HepG2 (cell line): ENCODE measurements around the gene NUBPL. TPM values are rescaled to one million over a fixed set of nuclear protein-coding genes. Genes with fewer than 3 reads are reported as not detected.
A peak's percentile ranks its signal among the peaks of the same experiment; 100 is the strongest.

Experiments used
- AGO1 ChIP-seq: fragments of 200-400 bp; formaldehyde crosslinking; IDR thresholded peaks from 2 replicates; pipeline ENCODE4 v1.6.1; 2017; ENCODE audit warnings: mild to moderate bottlenecking, low read depth, low read length, moderate library complexity; ENCODE audit not compliant: poor library complexity, severe bottlenecking
- ATAD3A ChIP-seq: sonication (generic); formaldehyde crosslinking; IDR thresholded peaks from 2 replicates; pipeline ENCODE4 v1.4.0; 2020; ENCODE audit warnings: missing genetic modification reagents
- ATF6 ChIP-seq: sonication (generic); formaldehyde crosslinking; conservative IDR thresholded peaks from 2 replicates; pipeline ENCODE4 v1.4.0; 2020; ENCODE audit warnings: missing genetic modification reagents
- ATM ChIP-seq: fragments of 450-650 bp; IDR thresholded peaks from 2 replicates; pipeline ENCODE4 v1.7.1; 2017; ENCODE audit warnings: mild to moderate bottlenecking, borderline replicate concordance
- DNMT1 ChIP-seq: sonication (generic); formaldehyde crosslinking; IDR thresholded peaks from 2 replicates; pipeline ENCODE4 v1.5.1; 2020; ENCODE audit warnings: mild to moderate bottlenecking, missing genetic modification reagents
- E2F1 ChIP-seq: sonication (generic); formaldehyde crosslinking; IDR thresholded peaks from 2 replicates; pipeline ENCODE4 v1.5.0; 2020; ENCODE audit warnings: missing genetic modification reagents
- ELF3 ChIP-seq: IDR thresholded peaks from 2 replicates; pipeline ENCODE4 v1.6.1; 2016; ENCODE audit warnings: missing genetic modification reagents, missing compliant biosample characterization
- FLYWCH1 ChIP-seq: sonication (generic); formaldehyde crosslinking; IDR thresholded peaks from 2 replicates; pipeline ENCODE4 v1.8.1; 2023; ENCODE audit warnings: mild to moderate bottlenecking, missing genetic modification reagents
- FOXK1 ChIP-seq: sonication (generic); formaldehyde crosslinking; IDR thresholded peaks from 2 replicates; pipeline ENCODE4 v1.4.0; 2020; ENCODE audit warnings: low read depth, missing genetic modification reagents, borderline replicate concordance
- FUBP1 ChIP-seq: sonication (generic); formaldehyde crosslinking; IDR thresholded peaks from 2 replicates; pipeline ENCODE4 v1.5.1; 2020; ENCODE audit warnings: missing genetic modification reagents, mild to moderate bottlenecking, borderline replicate concordance
- HIVEP1 ChIP-seq: sonication (generic); formaldehyde crosslinking; IDR thresholded peaks from 2 replicates; pipeline ENCODE4 v1.4.0; 2020; ENCODE audit warnings: mild to moderate bottlenecking, missing genetic modification reagents
- HMG20A ChIP-seq: IDR thresholded peaks from 2 replicates; pipeline ENCODE4 v1.6.1; 2016; ENCODE audit warnings: borderline replicate concordance
- KDM6A ChIP-seq: IDR thresholded peaks from 2 replicates; pipeline ENCODE4 v1.6.1; 2016; ENCODE audit warnings: low read depth
- PHF5A ChIP-seq: IDR thresholded peaks from one replicate; pipeline ENCODE4 v1.6.1; 2018; ENCODE audit warnings: low read depth, missing genetic modification reagents; ENCODE audit not compliant: unreplicated experiment
- POGK ChIP-seq: sonication (generic); formaldehyde crosslinking; conservative IDR thresholded peaks from 2 replicates; pipeline ENCODE4 v1.8.0; 2022; ENCODE audit warnings: mild to moderate bottlenecking, moderate library complexity, missing genetic modification reagents
- THYN1 ChIP-seq: sonication (generic); formaldehyde crosslinking; IDR thresholded peaks from 2 replicates; pipeline ENCODE4 v1.8.1; 2023; ENCODE audit warnings: low read depth, mild to moderate bottlenecking, moderate library complexity, missing genetic modification reagents, borderline replicate concordance
- ZFY ChIP-seq: sonication (generic); formaldehyde crosslinking; IDR thresholded peaks from 2 replicates; pipeline ENCODE4 v1.4.0; 2020; ENCODE audit warnings: missing genetic modification reagents
- ZNF232 ChIP-seq: sonication (generic); formaldehyde crosslinking; IDR thresholded peaks from 2 replicates; pipeline ENCODE4 v1.4.0; 2020; ENCODE audit warnings: missing genetic modification reagents, borderline replicate concordance
- ZNF383 ChIP-seq: sonication (generic); formaldehyde crosslinking; IDR thresholded peaks from 2 replicates; pipeline ENCODE4 v1.4.0; 2020; ENCODE audit warnings: missing genetic modification reagents, mild to moderate bottlenecking, borderline replicate concordance
- ZNF431 ChIP-seq: sonication (generic); formaldehyde crosslinking; IDR thresholded peaks from 2 replicates; pipeline ENCODE4 v1.9.0; 2022; ENCODE audit warnings: missing genetic modification reagents, low read depth, mild to moderate bottlenecking, borderline replicate concordance
- ZNF44 ChIP-seq: sonication (generic); formaldehyde crosslinking; IDR thresholded peaks from 2 replicates; pipeline ENCODE4 v1.5.1; 2020; ENCODE audit warnings: mild to moderate bottlenecking, missing genetic modification reagents
- ZNF547 ChIP-seq: sonication (generic); formaldehyde crosslinking; IDR thresholded peaks from 2 replicates; pipeline ENCODE4 v1.5.1; 2020; ENCODE audit warnings: mild to moderate bottlenecking, missing genetic modification reagents
- ZNF777 ChIP-seq: sonication (generic); formaldehyde crosslinking; IDR thresholded peaks from 2 replicates; pipeline ENCODE4 v1.4.0; 2020; ENCODE audit warnings: missing genetic modification reagents
- polyA plus RNA-seq, 8 experiments: library from polyadenylated mRNA; depleted of rRNA in 3 of 8; stranded (reverse) in 7 of 8; unstranded in 1 of 8; fragments of >200 nt; fragmentation: Illumina TruSeq in 4 of 8; extraction: Trizol in 4 of 8; gene quantifications; 2 replicates each; pipeline versions ENCODE4 v1.2.1 to v1.2.3, GENCODE V29; 2011 to 2016; ENCODE audit warnings: low read depth in 4 of 8, missing spikeins in 1 of 8, mixed read lengths in 1 of 8; ENCODE audit not compliant: insufficient read depth in 1 of 8
- total RNA-seq, 5 experiments: library from RNA; depleted of rRNA; stranded (reverse); fragments of >200 nt; fragmentation: Illumina TruSeq; extraction: Trizol; gene quantifications; 2 replicates each; pipeline ENCODE4 v1.2.3, GENCODE V29; 2016; ENCODE audit warnings: low read depth in 1 of 5

NUBPL gene
- total and polyA plus RNA-seq, 2 of the 13 experiments (the other 11 are each of a cell fraction or from before 2014, with no cell fraction given) = 21.3 to 44.1 TPM

- TF ChIP-seq ELF3 (CRISPR knock-in tag) (peak; percentile 94), HIVEP1 (CRISPR knock-in tag) (no peak), KDM6A (no peak; the same call in 1 of the 2 replicates), THYN1 (CRISPR knock-in tag) (0 out of 2 replicates have a peak, but pooled peaks have one; percentile 74), AGO1 (peak; percentile 93), ATF6 (CRISPR knock-in tag) (peak; percentile 75; the same call in 1 of the 2 replicates), E2F1 (CRISPR knock-in tag) (peak; percentile 61), ZNF232 (CRISPR knock-in tag) (peak; percentile 98), FOXK1 (CRISPR knock-in tag) (peak; percentile 100), PHF5A (CRISPR knock-in tag) (peak; percentile 63), FLYWCH1 (CRISPR knock-in tag) (no peak), DNMT1 (peak; percentile 92; the same call in 1 of the 2 replicates), ZNF431 (CRISPR knock-in tag) (peak; percentile 92; the same call in 1 of the 2 replicates), ATM (no peak), ZFY (CRISPR knock-in tag) (peak; percentile 99), ATAD3A (CRISPR knock-in tag) (no peak; the same call in 1 of the 2 replicates), ZNF777 (CRISPR knock-in tag) (no peak; the same call in 1 of the 2 replicates), ZNF44 (CRISPR knock-in tag) (peak; percentile 99), ZNF383 (CRISPR knock-in tag) (peak; percentile 90; the same call in 1 of the 2 replicates), ZNF547 (peak; percentile 99), HMG20A (no peak), POGK (peak; percentile 89), FUBP1 (CRISPR knock-in tag) (0 out of 2 replicates have a peak, but pooled peaks have one; percentile 84)
These were observed at the start of gene NUBPL (continued) for GRCh38 chr14:31561155-31561846.
